Ascending aorta (tissue), 2 donors: ENCODE measurements around the gene LINS1. TPM values are rescaled to one million over a fixed set of nuclear protein-coding genes. Genes with fewer than 3 reads are reported as not detected.

Experiments used
- DNase-seq, 2 donors: peaks; one replicate each; pipeline ENCODE4 v3.0.0-alpha.2; 2019; ENCODE audit warnings: low spot score in 2 of 2
- H3K27ac ChIP-seq, 2 donors: fragments of 200-600 bp; sonication (generic); one replicate each; pipeline ENCODE4 v1.5.1; 2016 to 2017; ENCODE audit warnings: mild to moderate bottlenecking in 1 of 2
- H3K27me3 ChIP-seq: fragments of 200-600 bp; sonication (generic); one replicate; pipeline ENCODE4 v1.5.1; 2017
- H3K36me3 ChIP-seq, 2 donors: fragments of 200-600 bp; sonication (generic); one replicate each; pipeline ENCODE4 v1.5.1; 2016
- H3K4me1 ChIP-seq, 2 donors: fragments of 200-600 bp; sonication (generic); one replicate each; pipeline ENCODE4 v1.5.1; 2016 to 2017; ENCODE audit warnings: mild to moderate bottlenecking in 1 of 2
- H3K4me3 ChIP-seq, 2 donors: fragments of 200-600 bp; sonication (generic); one replicate each; pipeline ENCODE4 v1.5.1; 2016 to 2017; ENCODE audit warnings: mild to moderate bottlenecking in 1 of 2
- H3K9me3 ChIP-seq, 2 donors: fragments of 200-600 bp; sonication (generic); one replicate each; pipeline ENCODE4 v1.5.1; 2016
- intact Hi-C: fragments of 100-400 bp; cut with DNase I; formaldehyde crosslinking; loops from one replicate; pipeline ENCODE4 v1.15.1; 2023
- total RNA-seq: library from RNA; depleted of rRNA; stranded (reverse); fragments of >200 nt; gene quantifications from one replicate; pipeline ENCODE4 v1.1.0, GENCODE V29; 2016
- TF ChIP-seq, protein P1 (sequence below), 3 experiments: fragments of 200-600 bp in 2 of 3; fragments of 450-650 bp in 1 of 3; sonication (generic) in 2 of 3; IDR thresholded peaks; one replicate each; pipeline ENCODE4 v1.5.1; 2016 to 2019; ENCODE audit warnings: antibody characterized with exemption in 3 of 3, mild to moderate bottlenecking in 1 of 3, moderate library complexity in 1 of 3

LINS1 gene
- total RNA-seq, 1 donor from 2014 or later: 1.7 TPM

DNA sequence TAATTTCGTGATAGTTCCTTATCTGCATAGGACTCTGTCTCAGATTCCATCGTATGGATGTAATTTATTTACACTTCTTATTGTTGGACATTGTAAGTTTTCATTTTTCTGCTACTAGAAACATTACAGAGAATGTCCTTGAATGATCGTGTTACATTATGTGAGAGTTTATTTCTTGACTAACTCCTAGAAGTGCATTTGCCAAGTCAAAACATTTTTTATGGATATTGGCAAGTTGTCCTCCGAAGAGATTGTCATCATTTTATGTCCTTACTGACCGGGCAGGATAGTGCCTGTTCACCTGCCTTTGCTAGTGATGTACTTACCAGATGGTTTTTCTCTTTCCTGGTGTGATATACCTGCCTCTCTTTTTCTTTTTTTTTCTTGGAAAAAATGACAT lies 13.8 kb upstream of the LINS1 start:
- no peaks in the 10 kb centered on the region for H3K9me3 ChIP-seq
- intact Hi-C loops: no loop called here
- peaks cover 24 to 33% of the 10 kb centered on the region in 2 donors for H3K36me3 ChIP-seq
- no peak for DNase-seq
- no peak overlapping the region for H3K4me3 ChIP-seq
- TF ChIP-seq, protein P1, sequence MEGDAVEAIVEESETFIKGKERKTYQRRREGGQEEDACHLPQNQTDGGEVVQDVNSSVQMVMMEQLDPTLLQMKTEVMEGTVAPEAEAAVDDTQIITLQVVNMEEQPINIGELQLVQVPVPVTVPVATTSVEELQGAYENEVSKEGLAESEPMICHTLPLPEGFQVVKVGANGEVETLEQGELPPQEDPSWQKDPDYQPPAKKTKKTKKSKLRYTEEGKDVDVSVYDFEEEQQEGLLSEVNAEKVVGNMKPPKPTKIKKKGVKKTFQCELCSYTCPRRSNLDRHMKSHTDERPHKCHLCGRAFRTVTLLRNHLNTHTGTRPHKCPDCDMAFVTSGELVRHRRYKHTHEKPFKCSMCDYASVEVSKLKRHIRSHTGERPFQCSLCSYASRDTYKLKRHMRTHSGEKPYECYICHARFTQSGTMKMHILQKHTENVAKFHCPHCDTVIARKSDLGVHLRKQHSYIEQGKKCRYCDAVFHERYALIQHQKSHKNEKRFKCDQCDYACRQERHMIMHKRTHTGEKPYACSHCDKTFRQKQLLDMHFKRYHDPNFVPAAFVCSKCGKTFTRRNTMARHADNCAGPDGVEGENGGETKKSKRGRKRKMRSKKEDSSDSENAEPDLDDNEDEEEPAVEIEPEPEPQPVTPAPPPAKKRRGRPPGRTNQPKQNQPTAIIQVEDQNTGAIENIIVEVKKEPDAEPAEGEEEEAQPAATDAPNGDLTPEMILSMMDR (IDR thresholded peaks at IDR 0.05): no peak
- H3K27me3 ChIP-seq: no peaks in the 10 kb centered on the region
- H3K27ac ChIP-seq: no peak overlapping the region
- H3K4me1 ChIP-seq: no peaks in the 10 kb centered on the region

DNA sequence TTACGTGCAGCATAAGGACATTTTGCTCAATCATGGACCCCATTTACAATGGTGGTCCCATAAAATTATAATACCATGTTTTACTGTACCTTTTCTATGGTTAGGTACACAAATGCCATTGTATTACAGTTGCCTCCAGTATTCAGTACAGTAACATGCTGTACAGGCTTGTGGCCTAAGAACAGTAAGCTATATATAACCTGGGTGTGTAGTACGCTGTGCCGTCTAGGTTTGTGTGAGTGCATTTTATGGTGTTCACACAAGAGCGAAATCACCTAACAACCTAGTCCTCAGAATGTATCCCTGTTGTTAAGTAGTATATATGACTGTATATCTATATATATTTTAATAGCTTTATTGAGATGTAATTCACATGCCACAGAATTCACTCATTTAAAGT lies 12.9 kb upstream of the LINS1 start:
- no peak for DNase-seq
- Histone ChIP-seq H3K36me3 (peaks cover 20 to 31% of the 10 kb centered on the region in 2 donors), H3K4me1 (no peaks in the 10 kb centered on the region), H3K27ac (no peak overlapping the region), H3K9me3 (no peaks in the 10 kb centered on the region), H3K27me3 (no peaks in the 10 kb centered on the region), H3K4me3 (no peak overlapping the region)
- intact Hi-C loops: no loop called here
- TF ChIP-seq, protein P1 (IDR thresholded peaks at IDR 0.05): no peak

DNA sequence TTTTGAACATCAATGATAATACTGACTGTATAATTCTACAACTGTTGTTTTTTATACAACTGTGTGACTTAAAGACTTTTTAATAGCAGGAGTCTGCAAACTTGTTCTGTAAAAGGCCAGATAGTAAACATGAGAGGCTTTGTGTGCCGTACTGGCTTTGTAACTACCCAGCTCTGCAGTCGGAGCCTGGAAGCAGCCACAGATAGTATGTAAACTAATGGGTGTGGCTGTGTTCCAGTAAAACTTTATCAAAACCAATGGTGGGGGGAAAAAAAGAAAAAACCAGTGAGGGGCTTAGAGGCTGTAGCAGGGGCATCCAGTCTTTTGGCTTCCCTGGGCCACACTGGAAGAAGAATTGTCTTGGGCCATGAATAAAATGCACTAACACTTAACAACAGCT lies 12.4 kb upstream of the LINS1 start:
- intact Hi-C loops: no loop called here
- Histone ChIP-seq H3K4me3 (no peak overlapping the region), H3K9me3 (no peaks in the 10 kb centered on the region), H3K4me1 (no peaks in the 10 kb centered on the region), H3K27ac (no peak overlapping the region), H3K36me3 (peaks cover 25 to 33% of the 10 kb centered on the region in 2 donors), H3K27me3 (no peaks in the 10 kb centered on the region)
- TF ChIP-seq, protein P1 (IDR thresholded peaks at IDR 0.05): no peak
- DNase-seq: no peak

DNA sequence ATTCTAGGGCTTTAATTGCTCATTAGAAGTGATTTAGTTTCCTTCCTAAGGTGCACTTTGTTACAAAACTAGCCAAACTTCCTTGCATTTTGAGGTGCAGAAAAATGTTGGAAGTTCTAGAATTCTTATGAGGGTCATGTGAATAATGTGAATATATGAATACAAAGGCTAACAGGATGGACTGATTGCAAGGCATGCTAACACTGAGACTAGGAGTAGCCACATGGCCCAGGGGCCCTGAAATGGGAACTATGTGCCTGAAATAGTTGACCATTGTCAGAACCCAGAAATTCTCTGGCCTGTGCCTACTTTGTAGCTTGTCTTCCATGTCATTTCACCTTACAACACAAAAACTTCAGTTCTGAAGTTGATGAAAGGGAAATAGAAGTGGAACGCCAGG lies 11.2 kb upstream of the LINS1 start:
- Histone ChIP-seq H3K36me3 (peaks cover 25 to 36% of the 10 kb centered on the region in 2 donors), H3K4me3 (no peak overlapping the region), H3K9me3 (no peaks in the 10 kb centered on the region), H3K4me1 (no peaks in the 10 kb centered on the region), H3K27ac (no peak overlapping the region), H3K27me3 (no peaks in the 10 kb centered on the region)
- no peak for DNase-seq
- intact Hi-C loops: no loop called here
- TF ChIP-seq, protein P1 (IDR thresholded peaks at IDR 0.05): no peak

DNA sequence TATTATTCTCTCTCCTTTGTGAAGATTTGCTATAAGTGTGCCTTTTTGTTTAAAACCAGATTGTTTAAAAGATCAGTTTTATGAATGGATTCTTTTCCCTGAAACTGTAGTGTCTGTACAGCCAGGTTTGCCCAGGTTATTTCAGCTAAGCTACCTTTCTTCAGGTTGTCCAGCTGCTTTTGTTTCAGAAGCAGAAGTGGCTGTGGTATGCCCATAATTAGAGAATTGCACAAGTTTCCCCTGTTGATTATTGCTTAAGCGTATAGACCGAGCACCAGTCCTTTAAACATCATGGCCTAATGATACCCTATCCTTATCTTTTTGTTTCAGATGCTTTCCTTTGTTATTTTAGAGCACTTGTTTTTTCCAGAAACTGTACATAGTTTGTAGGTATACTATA lies 10.6 kb upstream of the LINS1 start:
- no peak for DNase-seq
- no peaks in the 10 kb centered on the region for H3K27me3 ChIP-seq
- H3K4me1 ChIP-seq: no peaks in the 10 kb centered on the region
- TF ChIP-seq, protein P1 (IDR thresholded peaks at IDR 0.05): no peak
- H3K4me3 ChIP-seq: no peak overlapping the region
- H3K9me3 ChIP-seq: no peaks in the 10 kb centered on the region
- intact Hi-C loops: no loop called here
- H3K36me3 ChIP-seq: peaks cover 25 to 30% of the 10 kb centered on the region in 2 donors
- no peak overlapping the region for H3K27ac ChIP-seq

DNA sequence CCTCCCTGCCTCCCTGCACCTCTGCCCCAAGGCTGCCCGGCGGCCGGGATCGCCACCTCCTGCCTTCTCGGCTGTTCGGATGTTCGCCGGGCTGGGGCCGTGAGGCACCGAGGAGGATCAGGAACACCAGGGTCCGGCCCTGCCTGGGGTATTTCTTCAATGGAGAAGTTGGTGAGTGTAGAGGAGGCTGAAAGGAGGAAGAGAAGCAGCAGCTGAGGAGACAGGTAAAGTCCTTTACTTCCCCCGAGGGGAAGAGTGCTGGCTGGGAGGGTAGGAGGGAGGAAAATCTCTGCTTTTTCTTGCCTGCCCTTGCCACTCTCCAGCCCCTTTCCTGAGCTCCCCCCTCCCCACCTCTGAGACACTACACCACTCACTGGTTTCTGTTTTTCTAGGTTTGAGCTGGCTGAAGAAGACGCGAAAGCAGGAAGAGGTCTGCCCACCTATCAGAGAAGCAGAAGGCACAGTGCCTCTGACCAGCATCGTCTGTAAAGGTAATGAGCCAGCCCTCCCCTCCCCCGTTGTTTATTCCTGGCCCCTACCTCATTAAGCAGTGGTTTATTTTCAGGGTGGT lies 924 bp upstream of the LINS1 start:
- Histone ChIP-seq H3K27me3 (no peaks in the 10 kb centered on the region), H3K9me3 (no peaks in the 10 kb centered on the region), H3K27ac (peak overlapping the region; percentile 71 to 81), H3K4me3 (peak overlapping the region; percentile 75 to 95), H3K4me1 (peaks cover 7 to 17% of the 10 kb centered on the region in 2 donors), H3K36me3 (no peaks in the 10 kb centered on the region)
- DNase-seq: no peak
- intact Hi-C loops: loop anchor here (1.0 to 10.0 kb wide), 6 partner anchors 119 to 1352 kb away; partner anchors contain the start of genes CHSY1, LRRC28, SELENOS and TM2D3
- TF ChIP-seq, protein P1 (IDR thresholded peaks at IDR 0.05): no peak
